ENCODE data around the gene BTBD16. TPM values are rescaled to one million over a fixed set of nuclear protein-coding genes. Genes with fewer than 3 reads are reported as not detected.

Gene BTBD16
- total and polyA plus RNA-seq, 10 of the 15 experiments (the other 5 are each of a cell fraction or from before 2014, with no cell fraction given): 0.11 TPM; not detected in 9

GRCh38 chr10:122273966-122274545, 3.0 kb downstream of the BTBD16 start (continued):
- TF ChIP-seq LARP7 (IDR thresholded peaks at IDR 0.05): no peak
- TF ChIP-seq ZNF687 (IDR thresholded peaks at IDR 0.05): no peak
- no peak for TF ChIP-seq CEBPZ (IDR thresholded peaks at IDR 0.05; ENCODE audit: low read depth, low read length)
- TF ChIP-seq TCF3 (IDR thresholded peaks at IDR 0.05; ENCODE audit: borderline replicate concordance, insufficient read depth, low read depth, low read length): no peak
